ENCODE measurements around the gene STAC2. TPM values are rescaled to one million over a fixed set of nuclear protein-coding genes. Genes with fewer than 3 reads are reported as not detected.

Gene STAC2
- polyA plus RNA-seq, 1 of the 3 experiments (the other 2 are of a cell fraction) = 0.07 TPM

GRCh38 chr17:39174920-39175694 lies 50.6 kb downstream of the STAC2 start:
- no peaks in the 10 kb centered on the region for H3K79me2 ChIP-seq (ENCODE audit: insufficient read depth)
- no peak overlapping the region for H2AFZ ChIP-seq (ENCODE audit: low read depth)
- no peaks in the 10 kb centered on the region for H3K27me3 ChIP-seq (ENCODE audit: insufficient read depth)
- H3K36me3 ChIP-seq (replicated peaks in 1 of 2; ENCODE audit: control insufficient read depth in 1 of 2, insufficient read depth in 2 of 2, low read length in 1 of 2) = peaks cover 10 to 21% of the 10 kb centered on the region in 2 experiments
- H3F3A ChIP-seq (replicated peaks; ENCODE audit: insufficient read depth) = peaks cover 3% of the 10 kb centered on the region
- no peaks in the 10 kb centered on the region for H3K9me2 ChIP-seq
- ChIA-PET CTCF (interaction anchor here (0.6 to 7.6 kb wide), 55 partner anchors 8 to 498 kb away, joined by 3 to 108 read pairs (median 4); partner anchors contain the start of genes ARL5C, CACNB1, PLXDC1 and RPL19), POLR2A (interaction anchor here (0.5 to 1.0 kb wide), 2 partner anchors 10 to 32 kb away, joined by 3 to 6 read pairs; partner anchors contain the start of gene ARL5C)
- no peak overlapping the region for H3K4me2 ChIP-seq
- H3K9ac ChIP-seq = no peak overlapping the region
- H3K9me3 ChIP-seq = no peaks in the 10 kb centered on the region
- H4K20me1 ChIP-seq (ENCODE audit: insufficient read depth) = no peaks in the 10 kb centered on the region
- H3K27ac ChIP-seq (ENCODE audit: low read depth in 2 of 2, low read length in 1 of 2) = no peak overlapping the region
- no peak overlapping the region for H3K4me3 ChIP-seq (ENCODE audit: low read depth in 2 of 2, low read length in 1 of 2)
- 77% methylated on average over 30 of the region's 35 CpGs for WGBS (ENCODE audit: low lambda C conversion rate)
- TF ChIP-seq YY1 (IDR thresholded peaks at IDR 0.05; ENCODE audit: low read depth) (no peak), EP300 (IDR thresholded peaks at IDR 0.05; ENCODE audit: borderline replicate concordance in 1 of 2, low read depth in 1 of 2, low read length in 1 of 2) (no peak), RXRA (IDR thresholded peaks at IDR 0.05; ENCODE audit: borderline replicate concordance, low read depth) (no peak), USF2 (IDR thresholded peaks at IDR 0.05; ENCODE audit: borderline replicate concordance, low read depth, low read length) (no peak), TAF1 (IDR thresholded peaks at IDR 0.05; ENCODE audit: borderline replicate concordance, low read depth, low read length) (no peak), SMC3 (IDR thresholded peaks at IDR 0.05; ENCODE audit: low read depth, low read length) (peak; percentile 47), RCOR1 (IDR thresholded peaks at IDR 0.05; ENCODE audit: low read length) (no peak), RAD21 (IDR thresholded peaks at IDR 0.05; ENCODE audit: low read length) (peak; percentile 67), PBX3 (IDR thresholded peaks at IDR 0.05) (no peak), POLR2AphosphoS5 (IDR thresholded peaks at IDR 0.05; ENCODE audit: low read depth, low read length) (no peak), CHD2 (IDR thresholded peaks at IDR 0.05; ENCODE audit: low read length, partially characterized antibody) (no peak), NFIC (IDR thresholded peaks at IDR 0.05; ENCODE audit: borderline replicate concordance) (no peak), GABPA (IDR thresholded peaks at IDR 0.05; ENCODE audit: low read depth) (no peak), TCF12 (IDR thresholded peaks at IDR 0.05) (no peak)
- TF ChIP-seq, protein P1, sequence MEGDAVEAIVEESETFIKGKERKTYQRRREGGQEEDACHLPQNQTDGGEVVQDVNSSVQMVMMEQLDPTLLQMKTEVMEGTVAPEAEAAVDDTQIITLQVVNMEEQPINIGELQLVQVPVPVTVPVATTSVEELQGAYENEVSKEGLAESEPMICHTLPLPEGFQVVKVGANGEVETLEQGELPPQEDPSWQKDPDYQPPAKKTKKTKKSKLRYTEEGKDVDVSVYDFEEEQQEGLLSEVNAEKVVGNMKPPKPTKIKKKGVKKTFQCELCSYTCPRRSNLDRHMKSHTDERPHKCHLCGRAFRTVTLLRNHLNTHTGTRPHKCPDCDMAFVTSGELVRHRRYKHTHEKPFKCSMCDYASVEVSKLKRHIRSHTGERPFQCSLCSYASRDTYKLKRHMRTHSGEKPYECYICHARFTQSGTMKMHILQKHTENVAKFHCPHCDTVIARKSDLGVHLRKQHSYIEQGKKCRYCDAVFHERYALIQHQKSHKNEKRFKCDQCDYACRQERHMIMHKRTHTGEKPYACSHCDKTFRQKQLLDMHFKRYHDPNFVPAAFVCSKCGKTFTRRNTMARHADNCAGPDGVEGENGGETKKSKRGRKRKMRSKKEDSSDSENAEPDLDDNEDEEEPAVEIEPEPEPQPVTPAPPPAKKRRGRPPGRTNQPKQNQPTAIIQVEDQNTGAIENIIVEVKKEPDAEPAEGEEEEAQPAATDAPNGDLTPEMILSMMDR (IDR thresholded peaks at IDR 0.05) = peak; percentile 85
- TF ChIP-seq, protein P2, sequence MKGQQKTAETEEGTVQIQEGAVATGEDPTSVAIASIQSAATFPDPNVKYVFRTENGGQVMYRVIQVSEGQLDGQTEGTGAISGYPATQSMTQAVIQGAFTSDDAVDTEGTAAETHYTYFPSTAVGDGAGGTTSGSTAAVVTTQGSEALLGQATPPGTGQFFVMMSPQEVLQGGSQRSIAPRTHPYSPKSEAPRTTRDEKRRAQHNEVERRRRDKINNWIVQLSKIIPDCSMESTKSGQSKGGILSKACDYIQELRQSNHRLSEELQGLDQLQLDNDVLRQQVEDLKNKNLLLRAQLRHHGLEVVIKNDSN (IDR thresholded peaks at IDR 0.05; ENCODE audit: borderline replicate concordance, low read depth) = no peak
- H3K4me1 ChIP-seq (ENCODE audit: control insufficient read depth in 1 of 2, insufficient read depth in 2 of 2, low read depth in 1 of 2, low read length in 1 of 2) = no peaks in the 10 kb centered on the region; a peak in 1 of 4 replicates
- peak; percentile 93 for DNase-seq

All from SK-N-SH (cell line).